Measurements from ENCODE around the gene PTPRS.

DNA sequence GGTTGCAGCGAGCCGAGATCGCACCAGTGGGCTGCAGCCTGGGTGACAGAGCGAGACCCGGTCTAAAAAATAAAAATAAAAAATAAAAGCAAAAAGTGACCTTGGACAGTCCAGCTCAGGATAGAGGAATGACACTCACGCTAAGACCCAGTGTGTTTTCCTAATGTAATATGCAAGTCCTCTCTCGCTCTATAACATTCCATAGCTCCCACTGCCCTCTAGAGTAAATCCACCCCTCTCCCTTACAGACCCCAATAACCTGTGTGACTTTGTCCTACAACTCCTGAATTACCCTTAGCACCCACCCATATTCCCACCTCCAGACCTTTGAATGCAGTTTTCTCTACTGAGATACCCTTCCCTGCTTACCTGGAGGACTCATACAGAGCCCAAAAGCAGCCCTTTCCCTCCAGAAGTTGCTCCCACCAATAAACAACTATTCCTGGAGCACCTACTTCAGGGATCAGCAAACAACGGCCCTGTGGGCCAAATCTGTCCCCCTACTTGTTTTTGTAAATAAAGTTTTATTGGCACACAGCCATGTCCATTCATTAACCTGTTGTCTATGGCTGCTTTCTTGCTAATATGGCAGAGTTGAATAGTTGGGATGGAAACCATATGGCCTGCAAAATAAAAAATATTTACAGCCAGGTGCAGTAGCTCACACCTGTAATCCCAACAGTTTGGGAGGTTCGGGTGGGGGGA, 39.8 kb upstream of the PTPRS start:
- TF ChIP-seq GATA2 (IDR thresholded peaks at IDR 0.05; ENCODE audit: low read depth, low read length), result no peak
- no peak for TF ChIP-seq GATA3 (IDR thresholded peaks at IDR 0.05; ENCODE audit: low read depth, low read length)

All from SH-SY5Y (cell line).